Stimulated activated CD4-positive, alpha-beta T cell treated with anti-CD3 and anti-CD28 coated beads, Interleukin-4, amount 100 ng/mL, for 1 hour (primary cell): ENCODE results near the gene C7orf25.
"Not testable (repeated sequence)": the region's sequence is repeated elsewhere in the genome, so short reads cannot be mapped to it uniquely, and the experiment has no call there.

Experiments
- DNase-seq: peaks from one replicate; pipeline ENCODE4 v3.0.0-alpha.2; 2020

The C7orf25 gene

DNA sequence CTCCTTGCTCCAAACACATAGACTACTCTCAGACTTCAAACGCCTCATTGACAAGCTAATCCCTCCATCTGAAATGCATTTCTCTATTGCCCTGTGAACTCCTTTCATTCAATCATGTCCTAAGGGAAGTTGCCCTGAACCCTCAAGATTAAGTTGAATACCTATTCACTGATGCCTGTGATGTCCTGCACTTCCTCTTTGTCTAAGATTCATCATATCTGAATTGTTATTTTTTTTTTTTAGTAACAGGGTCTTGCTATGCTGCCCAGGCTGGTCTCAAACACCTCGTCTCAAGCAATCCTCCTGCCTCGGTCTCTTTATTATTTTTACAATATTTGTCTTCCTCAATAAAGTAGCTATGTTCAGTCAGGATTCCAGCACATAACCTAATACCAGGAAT, 16.9 kb upstream of the C7orf25 start:
- no peak for DNase-seq

DNA sequence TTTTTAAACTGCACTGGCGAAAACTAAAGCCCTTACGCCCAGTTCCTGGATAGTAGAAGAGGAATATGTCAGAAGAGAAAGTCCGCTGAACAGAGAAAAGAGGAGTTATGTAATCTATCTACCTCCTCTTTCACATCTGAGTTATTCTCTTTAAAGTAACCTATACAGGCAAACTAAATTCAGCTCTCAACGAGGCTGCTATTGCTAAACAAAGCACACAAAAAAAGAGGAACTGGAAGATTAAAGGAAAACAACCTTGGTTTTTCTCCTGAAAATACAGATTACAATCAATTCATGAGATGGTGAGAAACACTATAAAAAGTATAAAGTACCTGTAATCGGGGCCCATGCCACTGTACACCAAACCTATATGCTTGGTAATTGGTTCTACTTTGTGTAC, 14.3 kb upstream of the C7orf25 start:
- DNase-seq: no peak

DNA sequence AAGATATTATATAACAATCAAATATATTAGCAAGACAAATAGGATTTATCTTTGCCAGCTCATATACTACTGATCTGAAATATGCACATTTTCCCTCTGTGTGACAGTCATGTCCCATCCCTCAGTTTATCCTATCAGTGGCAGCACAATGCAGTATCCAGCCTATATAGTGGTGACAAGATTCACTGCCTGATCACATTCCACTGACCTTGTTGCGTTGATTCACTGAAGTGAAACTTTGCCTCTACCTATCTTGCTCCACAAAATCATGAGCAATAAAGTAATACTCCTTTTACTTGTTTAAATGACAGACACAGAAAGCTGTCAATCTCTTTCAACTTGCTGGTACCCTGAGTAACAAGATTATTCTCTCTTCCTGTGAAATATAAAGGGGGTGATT, 13.8 kb upstream of the C7orf25 start:
- DNase-seq: no peak

GRCh38 chr7:42924223-42924838, 12.5 kb upstream of the C7orf25 start:
- no peak for DNase-seq

- DNase-seq: no peak
Observed at GRCh38 chr7:42922017-42922753, 10.3 kb upstream of the C7orf25 start.

GRCh38 chr7:42915356-42915755, 3.5 kb upstream of the C7orf25 start:
- DNase-seq: no peak

- no peak for DNase-seq
Observed at GRCh38 chr7:42914421-42915045, 2.7 kb upstream of the C7orf25 start.

DNA sequence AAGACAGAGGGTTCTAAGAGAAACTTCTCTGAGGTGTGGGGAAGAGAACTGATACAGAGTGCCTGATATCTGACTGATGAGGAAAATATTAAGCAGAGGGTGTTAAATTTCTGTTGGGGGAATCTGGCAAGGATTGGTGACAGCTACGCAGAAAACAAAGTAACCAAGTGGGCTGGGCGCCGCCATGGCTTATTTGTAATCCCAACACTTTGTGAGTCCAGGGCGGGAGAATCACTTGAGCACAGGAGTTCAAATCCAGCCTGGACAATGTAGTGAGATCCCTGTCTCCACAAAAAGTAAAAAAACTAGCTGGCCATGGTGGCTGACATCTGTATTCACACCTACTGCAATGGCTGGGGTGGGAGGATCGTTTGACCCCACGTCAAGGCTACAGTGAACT, 2.1 kb upstream of the C7orf25 start:
- DNase-seq: no peak

- no peak for DNase-seq
Observed at GRCh38 chr7:42913591-42913990, 1.7 kb upstream of the C7orf25 start.

GRCh38 chr7:42910306-42910705, 1.6 kb downstream of the C7orf25 start:
- no peak for DNase-seq

- DNase-seq: no peak
Observed at GRCh38 chr7:42907316-42907715, 4.6 kb downstream of the C7orf25 start.

DNA sequence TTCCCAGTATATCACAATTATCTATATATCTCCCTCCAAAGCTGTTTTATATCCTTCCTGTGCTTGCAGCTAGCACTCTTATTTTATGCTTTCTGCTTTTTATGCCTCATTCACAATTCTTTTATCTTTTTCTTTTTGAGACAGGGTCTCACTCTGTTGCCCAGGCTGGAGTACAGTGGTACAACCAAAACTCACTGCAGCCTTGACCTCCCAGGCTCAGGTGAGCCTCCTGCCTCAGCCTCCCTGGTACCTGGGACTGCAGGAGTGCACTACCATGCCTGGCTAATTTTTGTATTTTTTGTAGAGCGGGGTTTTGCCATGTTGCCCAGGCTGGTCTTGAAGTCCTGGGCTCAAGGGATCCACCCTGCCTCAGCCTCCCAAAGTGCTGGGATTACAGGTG, 5.7 kb downstream of the C7orf25 start:
- no peak for DNase-seq

- DNase-seq: no peak
Observed at GRCh38 chr7:42902331-42902730, 9.5 kb downstream of the C7orf25 start.

DNA sequence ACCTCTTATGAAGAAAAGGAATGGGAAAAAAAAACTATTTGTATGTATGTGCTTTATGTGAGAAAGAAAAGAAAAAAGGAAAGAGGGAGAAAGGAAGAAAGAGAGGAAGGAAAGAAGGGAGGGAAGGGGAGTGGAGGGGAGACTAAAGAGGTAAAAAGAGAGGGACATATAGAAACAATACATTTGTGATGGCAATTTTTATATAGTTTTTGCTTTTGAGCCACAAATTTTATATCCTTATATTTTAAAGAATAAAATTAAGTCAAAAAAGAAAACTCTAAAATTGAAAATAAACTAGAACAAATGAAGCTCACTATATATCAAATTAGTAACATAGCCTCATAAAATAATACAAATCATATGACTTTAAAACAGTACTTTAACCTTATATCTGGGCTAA, 11.0 kb downstream of the C7orf25 start:
- DNase-seq: no peak

GRCh38 chr7:42893346-42894240, 18.3 kb downstream of the C7orf25 start:
- no peak for DNase-seq

DNA sequence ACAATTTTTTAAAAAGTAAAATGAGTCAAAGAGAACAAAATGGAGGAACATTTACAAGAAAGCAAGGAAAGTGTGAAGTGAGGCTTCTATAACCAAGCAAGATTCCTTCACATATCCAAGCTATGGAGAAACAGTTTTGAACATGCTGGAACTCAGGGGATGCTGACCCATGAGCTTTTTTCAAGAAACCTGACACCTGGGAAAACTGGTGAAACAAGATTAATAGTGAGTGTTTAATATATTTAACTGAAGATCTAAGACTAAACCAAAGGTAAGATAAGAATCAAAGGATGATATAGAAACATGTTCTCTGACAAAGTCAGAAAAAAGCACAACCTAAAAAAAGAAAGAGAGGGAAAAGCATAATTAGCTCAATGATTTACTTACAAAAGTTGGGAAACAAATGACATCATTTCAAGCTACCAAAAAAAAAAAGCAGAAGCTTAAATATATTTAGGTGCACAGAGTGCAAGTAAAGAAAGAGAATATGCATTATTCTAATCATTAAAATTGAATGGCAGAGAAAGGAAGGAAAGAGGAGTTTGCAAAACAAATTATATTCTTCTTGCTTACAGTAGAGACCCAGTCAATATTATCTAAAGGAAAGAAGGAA, 24.9 kb downstream of the C7orf25 start:
- no peak for DNase-seq

GRCh38 chr7:42886129-42886528, 25.7 kb downstream of the C7orf25 start:
- no peak for DNase-seq

DNA sequence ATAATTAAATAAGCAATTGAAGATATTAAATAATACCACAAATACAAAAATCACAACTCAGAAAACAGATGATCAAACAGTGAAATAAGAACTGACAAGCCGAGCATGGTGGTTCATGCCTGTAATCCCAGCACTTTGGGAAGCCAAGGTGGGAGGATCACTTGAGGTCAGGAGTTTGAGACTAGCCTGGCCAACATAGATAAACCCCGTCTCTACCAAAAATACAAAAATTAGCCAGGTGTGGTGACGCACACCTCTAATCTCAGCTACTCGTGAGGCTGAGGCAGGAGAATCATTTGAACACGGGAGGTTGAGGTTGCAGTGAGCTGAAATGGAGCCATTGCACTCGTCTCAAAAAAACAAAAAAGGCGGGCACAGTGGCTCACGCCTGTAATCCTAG, 26.7 kb downstream of the C7orf25 start:
- not testable (repeated sequence) for DNase-seq

GRCh38 chr7:42883950-42884349, 27.9 kb downstream of the C7orf25 start:
- DNase-seq: no peak

DNA sequence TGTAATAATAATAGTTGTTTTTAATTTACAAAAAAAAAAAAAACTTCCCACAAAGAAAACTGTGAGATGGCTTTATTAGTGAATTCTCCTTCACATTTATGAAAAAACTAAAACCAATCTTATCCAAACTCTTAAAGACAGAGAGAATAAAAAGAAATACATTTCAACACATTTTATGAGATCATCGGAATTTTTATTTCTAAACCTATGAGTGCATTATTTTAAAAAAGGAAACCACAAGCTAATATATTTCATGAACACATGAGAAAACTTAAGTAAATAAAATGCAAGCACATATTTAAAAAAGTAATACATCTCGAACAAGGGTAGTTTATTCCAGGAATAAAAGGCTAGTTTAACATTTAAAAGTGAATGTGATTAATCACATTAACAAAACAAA, 31.5 kb downstream of the C7orf25 start:
- DNase-seq: no peak

GRCh38 chr7:42878303-42878702, 33.6 kb downstream of the C7orf25 start:
- DNase-seq: no peak

DNA sequence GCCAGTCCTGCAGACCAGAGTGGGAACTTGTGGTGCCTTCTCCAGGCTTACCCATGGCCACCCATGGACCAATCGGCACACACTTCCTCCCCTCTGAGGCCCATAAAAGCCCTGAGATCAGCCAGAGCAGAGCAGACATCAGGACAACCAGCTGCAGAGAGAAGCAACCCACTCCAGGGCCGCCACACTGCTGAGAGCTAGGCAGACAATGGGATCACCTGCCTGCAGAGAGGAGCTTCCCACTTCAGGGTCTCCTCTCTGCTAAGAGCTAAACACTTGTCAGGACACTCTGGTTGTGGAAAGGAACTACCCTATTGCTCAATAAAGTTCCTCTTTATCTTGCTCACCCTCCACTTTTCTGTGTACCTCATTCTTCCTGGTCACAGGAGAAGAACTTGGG, 34.0 kb downstream of the C7orf25 start:
- no peak for DNase-seq
